Measurements from ENCODE around the gene POLR1E. TPM values are rescaled to one million over a fixed set of nuclear protein-coding genes. Genes with fewer than 3 reads are reported as not detected.

The POLR1E gene
- total RNA-seq, 6 experiments from 2014 or later: 11.7 to 18.1 (median 14.4) TPM

DNA sequence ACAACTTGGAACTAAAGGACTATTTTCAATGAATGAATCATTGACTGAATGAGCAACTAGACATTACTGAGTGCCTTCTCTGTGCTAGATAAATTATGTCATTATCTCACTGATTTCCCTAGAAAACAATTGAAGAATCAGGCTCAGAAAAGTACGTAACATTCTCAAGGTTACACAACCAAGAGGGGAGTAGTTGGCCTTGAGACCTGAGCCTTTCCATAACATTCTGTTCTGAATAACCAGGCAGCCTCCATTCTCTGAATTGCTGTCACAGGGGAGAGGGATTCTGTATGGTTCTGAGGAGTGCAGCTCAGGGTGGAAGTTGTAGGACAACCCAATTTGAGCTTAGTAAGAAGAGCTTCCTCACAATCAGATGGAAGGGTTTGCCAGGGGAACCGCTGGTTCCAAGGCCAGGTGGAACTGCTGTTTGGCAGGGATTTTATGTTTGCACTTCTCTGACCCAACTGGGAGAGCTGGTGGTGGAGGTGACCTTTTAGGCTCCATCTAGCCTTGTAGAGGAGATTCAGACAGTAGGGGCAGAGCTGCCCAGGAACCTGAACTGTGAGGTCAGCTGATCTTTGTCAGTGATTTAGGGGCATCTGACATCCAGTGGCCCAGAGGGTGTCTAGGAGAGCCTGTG lies 16.3 kb downstream of the POLR1E start:
- H3K4me3 ChIP-seq: no peak overlapping the region
- TF ChIP-seq, protein P1, sequence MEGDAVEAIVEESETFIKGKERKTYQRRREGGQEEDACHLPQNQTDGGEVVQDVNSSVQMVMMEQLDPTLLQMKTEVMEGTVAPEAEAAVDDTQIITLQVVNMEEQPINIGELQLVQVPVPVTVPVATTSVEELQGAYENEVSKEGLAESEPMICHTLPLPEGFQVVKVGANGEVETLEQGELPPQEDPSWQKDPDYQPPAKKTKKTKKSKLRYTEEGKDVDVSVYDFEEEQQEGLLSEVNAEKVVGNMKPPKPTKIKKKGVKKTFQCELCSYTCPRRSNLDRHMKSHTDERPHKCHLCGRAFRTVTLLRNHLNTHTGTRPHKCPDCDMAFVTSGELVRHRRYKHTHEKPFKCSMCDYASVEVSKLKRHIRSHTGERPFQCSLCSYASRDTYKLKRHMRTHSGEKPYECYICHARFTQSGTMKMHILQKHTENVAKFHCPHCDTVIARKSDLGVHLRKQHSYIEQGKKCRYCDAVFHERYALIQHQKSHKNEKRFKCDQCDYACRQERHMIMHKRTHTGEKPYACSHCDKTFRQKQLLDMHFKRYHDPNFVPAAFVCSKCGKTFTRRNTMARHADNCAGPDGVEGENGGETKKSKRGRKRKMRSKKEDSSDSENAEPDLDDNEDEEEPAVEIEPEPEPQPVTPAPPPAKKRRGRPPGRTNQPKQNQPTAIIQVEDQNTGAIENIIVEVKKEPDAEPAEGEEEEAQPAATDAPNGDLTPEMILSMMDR (IDR thresholded peaks at IDR 0.05): no peak
- TF ChIP-seq POLR2A (IDR thresholded peaks at IDR 0.05): peak; percentile 13
- DNase-seq: peak; percentile 49 to 82 (median 75)
- peaks cover 0 to 70% (median 32%) of the 10 kb centered on the region in 4 donors for H3K36me3 ChIP-seq
- H3K9me3 ChIP-seq: no peaks in the 10 kb centered on the region
- WGBS (ENCODE audit: insufficient coverage, low coverage, low lambda C conversion rate, missing lambda C conversion rate): 6% methylated on average over 2 of the region's 2 CpGs
- intact Hi-C loops (cut with DNase I): no loop called here
- H3K27me3 ChIP-seq: no peaks in the 10 kb centered on the region
- peak; percentile 90 to 95 (median 93) for ATAC-seq
- peak overlapping the region in 1 of 3 donors; percentile 42 for H3K27ac ChIP-seq
- peaks cover 0 to 43% (median 13%) of the 10 kb centered on the region in 4 donors for H3K4me1 ChIP-seq

DNA sequence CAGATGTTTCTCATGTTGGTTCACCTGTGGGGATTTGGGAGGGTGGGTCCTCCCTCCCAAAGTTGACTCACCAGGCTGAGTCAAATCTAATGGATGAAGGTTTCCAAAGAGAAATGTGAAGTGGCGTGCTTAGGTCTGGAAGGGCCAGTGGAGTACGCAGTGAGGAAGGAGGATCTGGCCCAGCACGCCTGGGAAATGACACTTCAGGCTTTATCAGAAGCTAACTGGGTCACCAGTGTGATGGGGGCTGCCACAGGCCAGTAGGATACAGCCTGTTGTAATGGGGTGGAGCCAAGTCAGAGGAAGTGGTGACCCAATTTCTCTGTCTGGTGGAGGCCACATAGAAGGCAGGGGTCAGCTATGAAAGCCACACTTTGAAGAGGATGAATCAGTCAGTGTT lies 18.0 kb downstream of the POLR1E start:
- peak in 1 of 4 donors; percentile 2 for ATAC-seq
- Histone ChIP-seq H3K4me1 (peaks cover 0 to 58% (median 20%) of the 10 kb centered on the region in 4 donors), H3K27ac (peak overlapping the region in 1 of 3 donors; percentile 56), H3K4me3 (no peak overlapping the region), H3K9me3 (no peaks in the 10 kb centered on the region), H3K27me3 (no peaks in the 10 kb centered on the region), H3K36me3 (peaks cover 0 to 53% (median 21%) of the 10 kb centered on the region in 4 donors)
- WGBS (ENCODE audit: insufficient coverage, low coverage, low lambda C conversion rate, missing lambda C conversion rate): 73% methylated on average over 3 of the region's 3 CpGs
- DNase-seq: no peak
- intact Hi-C loops (cut with DNase I): no loop called here
- TF ChIP-seq, protein P1 (IDR thresholded peaks at IDR 0.05): no peak
- TF ChIP-seq POLR2A (IDR thresholded peaks at IDR 0.05): no peak

GRCh38 chr9:37504605-37505004 lies 18.9 kb downstream of the POLR1E start:
- Histone ChIP-seq H3K4me3 (no peak overlapping the region), H3K9me3 (no peaks in the 10 kb centered on the region), H3K27ac (peak overlapping the region in 1 of 3 donors; percentile 56), H3K4me1 (peaks cover 0 to 66% (median 24%) of the 10 kb centered on the region in 4 donors), H3K36me3 (peaks cover 0 to 45% (median 17%) of the 10 kb centered on the region in 4 donors), H3K27me3 (no peaks in the 10 kb centered on the region)
- 88% methylated on average over 4 of the region's 5 CpGs for WGBS (ENCODE audit: insufficient coverage, low coverage, low lambda C conversion rate, missing lambda C conversion rate)
- intact Hi-C loops (cut with DNase I): no loop called here
- no peak for TF ChIP-seq POLR2A (IDR thresholded peaks at IDR 0.05)
- TF ChIP-seq, protein P1 (IDR thresholded peaks at IDR 0.05): no peak
- DNase-seq (no peak), ATAC-seq (no peak)

DNA sequence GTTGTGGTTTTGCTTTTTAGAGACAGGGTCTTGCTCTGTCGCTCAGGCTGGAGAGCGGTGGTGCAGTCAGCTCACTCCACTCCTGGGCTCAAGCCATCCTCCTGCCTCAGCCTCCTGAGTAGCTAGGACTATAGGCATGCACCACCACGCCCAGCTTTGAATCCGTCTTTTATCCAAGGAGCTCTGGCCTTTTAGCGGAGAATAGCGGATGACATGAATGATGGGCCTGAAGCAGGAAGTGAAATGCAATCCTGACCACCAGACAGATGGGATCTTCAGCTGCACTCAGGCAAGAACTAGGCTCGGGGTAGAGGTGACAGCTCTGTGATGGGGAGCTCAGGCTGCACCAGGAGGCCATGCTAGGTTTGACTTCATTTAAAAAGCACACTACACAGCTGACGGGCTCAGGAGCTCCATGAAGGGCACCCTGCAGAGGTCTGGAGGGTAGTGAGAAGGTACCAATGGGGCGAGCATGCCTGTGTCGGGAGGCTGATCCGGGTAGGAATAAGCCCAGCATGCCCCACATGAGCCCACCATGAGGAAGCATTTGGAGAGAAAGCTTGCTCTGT lies 21.9 kb downstream of the POLR1E start:
- Histone ChIP-seq H3K4me3 (no peak overlapping the region), H3K4me1 (peaks cover 0 to 47% (median 18%) of the 10 kb centered on the region in 4 donors), H3K36me3 (peaks cover 0 to 24% (median 5%) of the 10 kb centered on the region in 4 donors), H3K27ac (peak overlapping the region in 2 of 3 donors; percentile 28 to 80), H3K27me3 (no peaks in the 10 kb centered on the region), H3K9me3 (no peaks in the 10 kb centered on the region)
- no peak for DNase-seq
- TF ChIP-seq POLR2A (IDR thresholded peaks at IDR 0.05): no peak
- TF ChIP-seq, protein P1 (IDR thresholded peaks at IDR 0.05): no peak
- intact Hi-C loops (cut with DNase I): no loop called here
- no peak for ATAC-seq
- 83% methylated on average over 2 of the region's 11 CpGs for whole genome bisulfite sequencing (ENCODE audit: insufficient coverage, low coverage, low lambda C conversion rate, missing lambda C conversion rate)
